ENCODE data around the gene FLNC.

The FLNC gene

GRCh38 chr7:128800567-128800966 lies 29.6 kb upstream of the FLNC start:
- no peak for DNase-seq (ENCODE audit: low read depth in 2 of 3, low spot score in 2 of 3)

DNA sequence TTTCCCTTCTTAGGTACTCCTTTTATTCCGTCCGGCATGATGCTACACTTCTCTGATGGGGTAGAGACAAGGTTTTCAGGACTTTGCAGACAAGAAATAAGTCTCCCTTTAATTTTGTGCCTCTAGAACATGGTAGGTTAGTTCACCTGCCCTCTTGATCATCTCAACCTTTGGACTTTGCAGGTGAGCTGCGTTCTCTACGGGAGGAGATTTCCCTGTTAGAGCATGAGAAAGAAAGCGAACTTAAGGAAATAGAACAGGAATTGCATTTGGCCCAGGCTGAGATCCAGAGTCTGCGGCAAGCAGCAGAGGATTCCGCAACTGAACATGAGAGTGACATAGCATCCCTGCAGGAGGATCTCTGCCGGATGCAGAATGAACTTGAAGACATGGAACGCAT lies 29.2 kb upstream of the FLNC start:
- no peak for DNase-seq (ENCODE audit: low read depth in 2 of 3, low spot score in 2 of 3)

- DNase-seq (ENCODE audit: low read depth in 2 of 3, low spot score in 2 of 3), result no peak
Measured at GRCh38 chr7:128801667-128802418, 28.4 kb upstream of the FLNC start.

- DNase-seq (ENCODE audit: low read depth in 2 of 3, low spot score in 2 of 3), result no peak
Measured at GRCh38 chr7:128804484-128804883, 25.7 kb upstream of the FLNC start.

- no peak for DNase-seq (ENCODE audit: low read depth in 2 of 3, low spot score in 2 of 3)
Measured at GRCh38 chr7:128805225-128805624, 25.0 kb upstream of the FLNC start.

DNA sequence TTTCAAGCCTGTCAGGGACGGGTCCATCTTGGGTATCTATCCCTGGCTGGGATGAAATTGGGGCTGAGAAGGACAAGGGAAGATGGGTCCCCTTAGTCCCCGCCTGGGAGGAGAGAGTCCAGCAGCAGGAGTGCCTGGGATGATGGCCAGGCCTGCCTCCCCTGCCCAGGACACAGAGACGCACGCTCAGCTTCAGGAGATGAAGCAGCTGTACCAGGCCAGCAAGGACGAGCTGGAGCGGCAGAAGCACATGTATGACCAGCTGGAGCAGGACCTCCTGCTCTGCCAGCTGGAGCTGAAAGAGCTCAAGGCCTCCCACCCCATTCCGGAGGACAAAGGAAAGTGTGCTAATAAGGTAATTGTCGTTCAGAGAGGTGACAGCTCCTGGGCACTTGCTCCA lies 23.0 kb upstream of the FLNC start:
- no peak for DNase-seq (ENCODE audit: low read depth in 2 of 3, low spot score in 2 of 3)

- DNase-seq (ENCODE audit: low read depth in 2 of 3, low spot score in 2 of 3), result no peak
Measured at GRCh38 chr7:128809363-128809762, 20.8 kb upstream of the FLNC start.

- DNase-seq (ENCODE audit: low read depth in 2 of 3, low spot score in 2 of 3), result no peak
Measured at GRCh38 chr7:128810473-128810872, 19.7 kb upstream of the FLNC start.

GRCh38 chr7:128810997-128811396 lies 19.2 kb upstream of the FLNC start:
- no peak for DNase-seq (ENCODE audit: low read depth in 2 of 3, low spot score in 2 of 3)

DNA sequence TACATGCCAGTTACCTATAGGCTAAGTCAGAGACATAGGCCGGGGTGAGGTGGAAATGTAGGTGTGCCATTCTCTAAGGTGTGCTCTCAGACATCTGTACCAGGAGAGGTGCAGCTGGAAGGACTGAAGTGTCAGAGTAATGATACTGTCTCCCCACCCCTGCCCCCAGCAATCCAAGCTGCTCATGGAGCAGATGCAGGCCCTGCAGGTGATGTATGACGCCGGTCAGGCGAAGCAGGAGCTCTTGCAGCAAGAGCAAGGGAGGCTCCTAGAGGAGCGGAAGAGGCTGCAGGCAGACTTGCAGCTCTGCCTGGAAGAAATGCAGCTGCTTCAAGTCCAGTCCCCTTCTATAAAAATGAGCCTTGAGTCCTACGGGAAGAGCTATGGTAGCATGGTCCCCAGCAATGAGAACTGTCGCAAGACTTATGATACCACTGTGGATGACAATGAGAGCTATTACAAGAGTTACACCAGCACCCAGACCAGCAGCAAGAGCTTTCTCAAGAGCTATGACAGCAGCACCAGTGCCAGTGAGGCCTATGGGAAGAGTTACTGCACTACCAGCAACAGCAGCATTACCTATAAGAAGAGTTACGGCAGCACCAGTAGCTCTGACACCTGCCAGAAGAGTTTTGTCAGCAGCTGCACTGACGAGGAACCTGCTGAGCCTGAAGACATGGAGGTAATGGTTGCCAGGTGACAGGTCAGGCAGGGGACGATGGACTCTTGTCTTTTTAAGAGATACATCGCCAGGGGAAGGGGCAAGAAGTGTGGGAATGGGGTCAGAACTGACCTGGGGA lies 18.4 kb upstream of the FLNC start:
- DNase-seq (ENCODE audit: low read depth in 2 of 3, low spot score in 2 of 3), result no peak

- no peak for DNase-seq (ENCODE audit: low read depth in 2 of 3, low spot score in 2 of 3)
Measured at GRCh38 chr7:128812514-128813168, 17.6 kb upstream of the FLNC start.

DNA sequence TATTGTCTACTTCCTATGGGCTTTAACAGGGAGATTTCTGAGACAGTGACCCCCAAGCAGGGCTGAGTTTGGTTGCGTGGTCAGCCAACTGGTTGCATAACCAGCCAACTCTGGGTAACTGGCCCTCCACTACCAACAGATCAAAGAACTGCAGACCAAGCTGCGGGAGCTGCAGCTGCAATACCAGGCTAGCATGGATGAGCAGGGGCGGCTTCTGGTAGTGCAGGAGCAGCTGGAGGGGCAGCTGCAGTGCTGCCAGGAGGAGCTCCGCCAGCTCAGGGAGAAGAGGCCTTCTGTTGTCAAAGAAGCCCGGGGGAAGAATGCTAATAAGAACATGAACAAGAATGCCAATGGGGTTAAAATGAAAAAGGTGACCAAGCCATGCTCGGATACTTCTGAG lies 15.7 kb upstream of the FLNC start:
- DNase-seq (ENCODE audit: low read depth in 2 of 3, low spot score in 2 of 3), result no peak

DNA sequence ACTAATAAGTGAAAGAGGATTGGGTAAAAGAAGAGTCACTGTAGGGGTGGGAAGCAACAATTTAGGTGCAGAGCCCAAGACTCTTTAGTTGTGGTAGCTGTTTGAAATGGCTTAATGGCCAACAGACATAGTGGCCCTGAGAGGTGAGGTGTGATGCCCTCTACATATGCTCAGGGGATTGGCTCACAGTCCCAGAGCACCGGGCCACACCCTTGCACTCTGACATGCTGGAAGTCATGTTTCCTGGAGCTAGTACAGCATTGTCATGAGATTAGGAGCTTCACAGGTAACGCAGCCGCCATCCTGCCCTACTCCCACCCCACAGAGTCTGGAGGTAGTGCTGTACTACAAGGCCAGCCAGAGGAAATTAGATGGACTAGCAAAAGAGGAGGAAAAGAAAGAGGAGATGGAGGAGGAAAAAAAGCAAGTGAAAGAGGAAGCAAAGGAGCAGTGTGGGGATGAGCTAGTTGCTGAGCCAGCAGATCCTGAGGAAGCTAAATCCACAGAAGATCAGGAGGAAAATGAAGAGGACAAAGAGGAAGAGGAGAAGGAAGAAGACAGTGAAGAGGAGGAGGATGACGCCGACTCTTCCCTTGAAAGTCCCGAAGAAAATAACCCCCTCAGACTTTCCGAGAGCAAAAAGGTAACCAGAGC lies 14.8 kb upstream of the FLNC start:
- DNase-seq (ENCODE audit: low read depth in 2 of 3, low spot score in 2 of 3), result no peak

- DNase-seq (ENCODE audit: low read depth in 2 of 3, low spot score in 2 of 3), result no peak
Measured at GRCh38 chr7:128818694-128819093, 11.5 kb upstream of the FLNC start.

- no peak for DNase-seq (ENCODE audit: low read depth in 2 of 3, low spot score in 2 of 3)
Measured at GRCh38 chr7:128821724-128822123, 8.5 kb upstream of the FLNC start.

- no peak for DNase-seq (ENCODE audit: low read depth in 2 of 3, low spot score in 2 of 3)
Measured at GRCh38 chr7:128826512-128826911, 3.7 kb upstream of the FLNC start.

- DNase-seq (ENCODE audit: low read depth in 2 of 3, low spot score in 2 of 3), result no peak
Measured at GRCh38 chr7:128826916-128827247, 3.3 kb upstream of the FLNC start.

GRCh38 chr7:128827248-128827958 lies 2.8 kb upstream of the FLNC start:
- DNase-seq (ENCODE audit: low read depth in 2 of 3, low spot score in 2 of 3), result no peak

- DNase-seq (ENCODE audit: low read depth in 2 of 3, low spot score in 2 of 3), result no peak
Measured at GRCh38 chr7:128827971-128828711, 2.1 kb upstream of the FLNC start.

- DNase-seq (ENCODE audit: low read depth in 2 of 3, low spot score in 2 of 3), result no peak
Measured at GRCh38 chr7:128829391-128830166, 627 bp upstream of the FLNC start.
